ENCODE data around the gene SCUBE1. TPM values are rescaled to one million over a fixed set of nuclear protein-coding genes. Genes with fewer than 3 reads are reported as not detected.

SCUBE1 gene
- total and polyA plus RNA-seq, 10 of the 15 experiments (the other 5 are each of a cell fraction or from before 2014, with no cell fraction given): not detected

DNA sequence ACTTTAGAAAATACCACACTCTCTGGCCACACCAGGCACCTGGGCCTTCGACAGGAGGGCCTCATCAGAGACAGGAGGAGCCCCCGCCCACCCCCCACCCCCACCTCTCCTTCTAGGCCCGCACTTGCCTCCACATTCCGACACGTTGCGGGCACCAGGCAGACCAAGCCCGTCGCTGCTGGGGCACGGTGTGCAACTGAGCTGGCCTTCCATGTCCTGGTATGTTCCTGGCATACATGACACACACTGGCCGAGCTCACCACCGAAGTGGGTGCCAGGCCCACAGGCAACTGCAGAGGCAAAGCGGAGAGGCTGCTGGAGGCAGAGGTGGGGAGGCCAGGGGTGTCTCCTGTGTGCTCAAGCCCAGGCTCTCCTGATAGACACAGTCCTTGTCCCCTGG lies 129.2 kb downstream of the SCUBE1 start:
- Histone ChIP-seq H3K4me1 (ENCODE audit: control insufficient read depth, insufficient read depth, low read length) (no peaks in the 10 kb centered on the region), H3K9me3 (replicated peaks; ENCODE audit: control insufficient read depth, insufficient read depth, low read length) (no peaks in the 10 kb centered on the region), H3K36me3 (ENCODE audit: control insufficient read depth in 2 of 2, insufficient read depth in 2 of 2, low read length in 1 of 2) (no peaks in the 10 kb centered on the region), H3K4me3 (no peak overlapping the region), H3K9ac (ENCODE audit: control insufficient read depth, insufficient read depth, low read length) (no peak overlapping the region), H4K20me1 (ENCODE audit: control insufficient read depth, insufficient read depth) (no peaks in the 10 kb centered on the region; the same call in 1 of the 2 replicates), H3K27ac (ENCODE audit: control insufficient read depth, insufficient read depth) (no peak overlapping the region), H3K27me3 (replicated peaks in 1 of 2; ENCODE audit: control insufficient read depth in 2 of 2, insufficient read depth in 2 of 2, low read length in 1 of 2) (no peaks in the 10 kb centered on the region; a peak in 2 of 4 replicates), H2AFZ (ENCODE audit: control insufficient read depth, low read depth, low read length) (no peak overlapping the region), H3K4me2 (ENCODE audit: control insufficient read depth, insufficient read depth) (no peak overlapping the region), H3K79me2 (ENCODE audit: control insufficient read depth, insufficient read depth, low read length) (no peaks in the 10 kb centered on the region)
- RAD21 ChIA-PET (ENCODE audit: unreplicated experiment): no interaction called here
- SMC1A ChIA-PET (ENCODE audit: uncharacterized antibody, unreplicated experiment): interaction anchor here (0.6 kb wide), 1 partner anchor 239 kb away, joined by 3 read pairs; no protein-coding TSS in a partner anchor
- BruUV-seq (replicated peaks): no TSS peak
- TF ChIP-seq, protein P1, sequence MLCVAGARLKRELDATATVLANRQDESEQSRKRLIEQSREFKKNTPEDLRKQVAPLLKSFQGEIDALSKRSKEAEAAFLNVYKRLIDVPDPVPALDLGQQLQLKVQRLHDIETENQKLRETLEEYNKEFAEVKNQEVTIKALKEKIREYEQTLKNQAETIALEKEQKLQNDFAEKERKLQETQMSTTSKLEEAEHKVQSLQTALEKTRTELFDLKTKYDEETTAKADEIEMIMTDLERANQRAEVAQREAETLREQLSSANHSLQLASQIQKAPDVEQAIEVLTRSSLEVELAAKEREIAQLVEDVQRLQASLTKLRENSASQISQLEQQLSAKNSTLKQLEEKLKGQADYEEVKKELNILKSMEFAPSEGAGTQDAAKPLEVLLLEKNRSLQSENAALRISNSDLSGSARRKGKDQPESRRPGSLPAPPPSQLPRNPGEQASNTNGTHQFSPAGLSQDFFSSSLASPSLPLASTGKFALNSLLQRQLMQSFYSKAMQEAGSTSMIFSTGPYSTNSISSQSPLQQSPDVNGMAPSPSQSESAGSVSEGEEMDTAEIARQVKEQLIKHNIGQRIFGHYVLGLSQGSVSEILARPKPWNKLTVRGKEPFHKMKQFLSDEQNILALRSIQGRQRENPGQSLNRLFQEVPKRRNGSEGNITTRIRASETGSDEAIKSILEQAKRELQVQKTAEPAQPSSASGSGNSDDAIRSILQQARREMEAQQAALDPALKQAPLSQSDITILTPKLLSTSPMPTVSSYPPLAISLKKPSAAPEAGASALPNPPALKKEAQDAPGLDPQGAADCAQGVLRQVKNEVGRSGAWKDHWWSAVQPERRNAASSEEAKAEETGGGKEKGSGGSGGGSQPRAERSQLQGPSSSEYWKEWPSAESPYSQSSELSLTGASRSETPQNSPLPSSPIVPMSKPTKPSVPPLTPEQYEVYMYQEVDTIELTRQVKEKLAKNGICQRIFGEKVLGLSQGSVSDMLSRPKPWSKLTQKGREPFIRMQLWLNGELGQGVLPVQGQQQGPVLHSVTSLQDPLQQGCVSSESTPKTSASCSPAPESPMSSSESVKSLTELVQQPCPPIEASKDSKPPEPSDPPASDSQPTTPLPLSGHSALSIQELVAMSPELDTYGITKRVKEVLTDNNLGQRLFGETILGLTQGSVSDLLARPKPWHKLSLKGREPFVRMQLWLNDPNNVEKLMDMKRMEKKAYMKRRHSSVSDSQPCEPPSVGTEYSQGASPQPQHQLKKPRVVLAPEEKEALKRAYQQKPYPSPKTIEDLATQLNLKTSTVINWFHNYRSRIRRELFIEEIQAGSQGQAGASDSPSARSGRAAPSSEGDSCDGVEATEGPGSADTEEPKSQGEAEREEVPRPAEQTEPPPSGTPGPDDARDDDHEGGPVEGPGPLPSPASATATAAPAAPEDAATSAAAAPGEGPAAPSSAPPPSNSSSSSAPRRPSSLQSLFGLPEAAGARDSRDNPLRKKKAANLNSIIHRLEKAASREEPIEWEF (IDR thresholded peaks at IDR 0.05; ENCODE audit: insufficient replicate concordance, low read depth, low read length): no peak
- TF ChIP-seq POLR2AphosphoS5 (IDR thresholded peaks at IDR 0.05; ENCODE audit: low read length) (no peak), SMARCA5 (IDR thresholded peaks at IDR 0.05) (no peak), ZNF687 (IDR thresholded peaks at IDR 0.05) (no peak), KDM1A (IDR thresholded peaks at IDR 0.05; ENCODE audit: borderline replicate concordance) (no peak), E2F4 (IDR thresholded peaks at IDR 0.05; ENCODE audit: low read depth, low read length) (no peak)
- POLR2A ChIA-PET: no interaction called here
- DNase-seq (ENCODE audit: low read depth, low spot score) (no peak), FAIRE-seq (no peak), ATAC-seq (no peak)
- intact Hi-C loops (cut with micrococcal nuclease; ENCODE audit: unreplicated experiment) (no loop called here), in situ Hi-C loops (cut with MboI) (no loop called here)
- CTCF ChIA-PET: interaction anchor here (1.0 kb wide), 1 partner anchor 16 kb away, joined by 3 read pairs; no protein-coding TSS in a partner anchor
- 38% methylated on average over 10 of the region's 12 CpGs for WGBS (ENCODE audit: insufficient coverage, insufficient replicate concordance, low lambda C conversion rate, missing lambda C conversion rate)

All from GM12878 (cell line).